HCT116 (cell line): ENCODE data around the gene DLX3. TPM values are rescaled to one million over a fixed set of nuclear protein-coding genes. Genes with fewer than 3 reads are reported as not detected.
A peak's percentile ranks its signal among the peaks of the same experiment; 100 is the strongest.

Experiments
- ATAC-seq: fragments of 200-7000 bp; cut with Tn5 transposase; 2 replicates; pipeline ENCODE4 v1.9.1; 2020; ENCODE audit warnings: mild to moderate bottlenecking, moderate library complexity
- BruUV-seq: library from RNA; stranded (reverse); fragments of 400-500 nt; replicated peaks from 2 replicates; lab custom pipeline; 2021; lab: Mats Ljungman, UMichigan
- CTCF ChIA-PET: fragments of 300-600 bp; sonication (Branson Sonifier 250); formaldehyde crosslinking; loops from one replicate; lab custom pipeline; 2021; ENCODE audit warnings: antibody characterized with exemption; lab: Charles Lee
- POLR2A ChIA-PET: fragments of 300-600, 350-600 bp; sonication (Branson Sonifier 250); formaldehyde crosslinking; loops from one replicate; lab custom pipeline; 2021; ENCODE audit warnings: antibody characterized with exemption; lab: Charles Lee
- RAD21 ChIA-PET, 2 experiments: fragments of 300-600 bp; sonication (Branson Sonifier 250); formaldehyde crosslinking; loops; one replicate each; lab custom pipeline; 2023; ENCODE audit warnings: low total read pairs in 2 of 2; ENCODE audit not compliant: uncharacterized antibody in 2 of 2, unreplicated experiment in 2 of 2, low non-redundant PET in 1 of 2; lab: Charles Lee
- DNase-seq: peaks from one replicate; pipeline ENCODE4 v3.0.0-alpha.2; 2010; ENCODE audit warnings: low read depth, low spot score
- H2AFZ ChIP-seq: fragments of 200-600 bp; shearing (Covaris generic), sonication (generic); 2 replicates; pipeline ENCODE4 v1.6.1; 2017; ENCODE audit warnings: low read depth, mixed run types, mixed read lengths, antibody characterized with exemption, low read length; ENCODE audit not compliant: poor library complexity, severe bottlenecking
- H3K27ac ChIP-seq: 2 replicates; pipeline ENCODE4 v1.5.1; 2012; ENCODE audit warnings: low read depth, low read length
- H3K27me3 ChIP-seq: fragments of 200-600 bp; sonication (generic); 2 replicates; pipeline ENCODE4 v1.6.1; 2016; ENCODE audit warnings: mixed run types, low read length, mixed read lengths; ENCODE audit not compliant: insufficient read depth
- H3K36me3 ChIP-seq, 2 experiments: fragments of 200-500 bp in 1 of 2; fragments of 200-600 bp in 1 of 2; sonication (Bioruptor generic) in 1 of 2; sonication (generic) in 1 of 2; 2 replicates each; pipeline versions ENCODE4 v1.5.1 to v1.6.1; 2014 to 2016; ENCODE audit warnings: low read length in 2 of 2, inconsistent platforms in 1 of 2, mixed read lengths in 1 of 2, mixed run types in 1 of 2; ENCODE audit not compliant: insufficient read depth in 2 of 2, control insufficient read depth in 1 of 2
- H3K4me1 ChIP-seq, 2 experiments: fragments of 200-600 bp in 1 of 2; sonication (generic) in 1 of 2; 2 replicates each; pipeline versions ENCODE4 v1.5.1 to v1.6.1; 2012 to 2017; ENCODE audit warnings: low read length in 2 of 2, inconsistent platforms in 1 of 2, mild to moderate bottlenecking in 1 of 2, mixed read lengths in 1 of 2, mixed run types in 1 of 2, moderate library complexity in 1 of 2; ENCODE audit not compliant: insufficient read depth in 2 of 2, control insufficient read depth in 1 of 2
- H3K4me2 ChIP-seq: fragments of 200-600 bp; sonication (generic); 2 replicates; pipeline ENCODE4 v1.6.1; 2017; ENCODE audit warnings: mixed run types, low read length, mixed read lengths
- H3K4me3 ChIP-seq, 2 experiments: fragments of 200-600 bp in 1 of 2; sonication (generic) in 1 of 2; replicated peaks in 1 of 2; 2 replicates each; pipeline ENCODE4 v1.5.1; 2011 to 2016; ENCODE audit warnings: low read length in 2 of 2, control low read depth in 1 of 2, low read depth in 1 of 2, mild to moderate bottlenecking in 1 of 2, mixed read lengths in 1 of 2, mixed run types in 1 of 2
- H3K79me2 ChIP-seq: fragments of 200-600 bp; sonication (generic); 2 replicates; pipeline ENCODE4 v1.6.1; 2017; ENCODE audit warnings: mild to moderate bottlenecking, mixed run types, low read length, moderate library complexity, mixed read lengths; ENCODE audit not compliant: insufficient read depth
- H3K9ac ChIP-seq: fragments of 200-600 bp; sonication (generic); 2 replicates; pipeline ENCODE4 v1.6.1; 2016; ENCODE audit warnings: low read length, mixed read lengths
- H3K9me2 ChIP-seq: fragments of 200-600 bp; sonication (generic), shearing (Covaris generic); 2 replicates; pipeline ENCODE4 v1.6.1; 2017; ENCODE audit warnings: mixed run types, mild to moderate bottlenecking, moderate library complexity; ENCODE audit not compliant: insufficient read depth
- H3K9me3 ChIP-seq, 2 experiments: fragments of 200-500 bp in 1 of 2; fragments of 200-600 bp in 1 of 2; sonication (Bioruptor generic) in 1 of 2; sonication (generic) in 1 of 2; 2 replicates each; pipeline ENCODE4 v1.6.1; 2014 to 2017; ENCODE audit warnings: low read length in 2 of 2, mixed read lengths in 2 of 2, inconsistent platforms in 1 of 2, low read depth in 1 of 2, mild to moderate bottlenecking in 1 of 2, mixed run types in 1 of 2, moderate library complexity in 1 of 2; ENCODE audit not compliant: control insufficient read depth in 1 of 2, insufficient read depth in 1 of 2
- H4K20me1 ChIP-seq: fragments of 200-600 bp; sonication (generic), shearing (Covaris generic); 2 replicates; pipeline ENCODE4 v1.6.1; 2017; ENCODE audit warnings: mixed run types, mild to moderate bottlenecking, moderate library complexity; ENCODE audit not compliant: insufficient read depth
- CEBPB ChIP-seq: IDR thresholded peaks from 2 replicates; pipeline ENCODE4 v1.6.1; 2012; ENCODE audit warnings: low read depth
- EGR1 ChIP-seq: IDR thresholded peaks from 2 replicates; pipeline ENCODE4 v1.6.1; 2012; ENCODE audit warnings: low read depth
- EZH2 ChIP-seq: fragments of 200-600 bp; sonication (generic); IDR thresholded peaks from 2 replicates; pipeline ENCODE4 v1.6.1; 2017; ENCODE audit warnings: antibody characterized with exemption, mixed run types
- EZH2phosphoT487 ChIP-seq: fragments of 200-600 bp; IDR thresholded peaks from 2 replicates; pipeline ENCODE4 v1.6.1; 2018; ENCODE audit warnings: antibody characterized with exemption, borderline replicate concordance
- JUND ChIP-seq: IDR thresholded peaks from 2 replicates; pipeline ENCODE4 v1.6.1; 2012
- POLR2A ChIP-seq: IDR thresholded peaks from 2 replicates; pipeline ENCODE4 v1.7.0; 2011; ENCODE audit warnings: borderline replicate concordance; ENCODE audit not compliant: insufficient read depth, insufficient read length; ENCODE audit errors: extremely low read depth
- POLR2AphosphoS5 ChIP-seq: IDR thresholded peaks from 2 replicates; pipeline ENCODE4 v1.6.1; 2011; ENCODE audit warnings: mild to moderate bottlenecking, low read depth, low read length, moderate library complexity
- RAD21 ChIP-seq: IDR thresholded peaks from 2 replicates; pipeline ENCODE4 v1.6.1; 2012; ENCODE audit warnings: low read depth, mild to moderate bottlenecking
- SIN3A ChIP-seq: IDR thresholded peaks from 2 replicates; pipeline ENCODE4 v1.6.1; 2012; ENCODE audit warnings: low read depth
- SP1 ChIP-seq: IDR thresholded peaks from 2 replicates; pipeline ENCODE4 v1.6.1; 2012; ENCODE audit warnings: low read depth
- SRF ChIP-seq: IDR thresholded peaks from 2 replicates; pipeline ENCODE4 v1.6.1; 2012; ENCODE audit warnings: low read depth
- TCF7L2 ChIP-seq: IDR thresholded peaks from 2 replicates; pipeline ENCODE4 v1.7.0; 2011; ENCODE audit warnings: borderline replicate concordance, inconsistent platforms; ENCODE audit not compliant: insufficient read depth, insufficient read length; ENCODE audit errors: extremely low read depth
- YY1 ChIP-seq: IDR thresholded peaks from 2 replicates; pipeline ENCODE4 v1.6.1; 2011; ENCODE audit warnings: low read length, low read depth, moderate library complexity, mild to moderate bottlenecking; ENCODE audit not compliant: insufficient replicate concordance; ENCODE audit errors: extremely low read depth
- ZFX ChIP-seq: fragments of 450-650 bp; IDR thresholded peaks from 2 replicates; pipeline ENCODE4 v1.6.1; 2017
- intact Hi-C: fragments of 100-400 bp; cut with micrococcal nuclease; formaldehyde crosslinking; loops from 2 replicates; pipeline ENCODE4 v1.10.0; 2022
- total RNA-seq: library from RNA; stranded (reverse); gene quantifications from one replicate; pipeline ENCODE4 v1.2.1, GENCODE V29; 2021; ENCODE audit not compliant: unreplicated experiment
- TF ChIP-seq, protein P1 (sequence below): IDR thresholded peaks from 2 replicates; pipeline ENCODE4 v1.6.1; 2012
- TF ChIP-seq, protein P2 (sequence below): IDR thresholded peaks from 2 replicates; pipeline ENCODE4 v1.6.1; 2012; ENCODE audit warnings: low read depth
- TF ChIP-seq, protein P3 (sequence below): IDR thresholded peaks from 2 replicates; pipeline ENCODE4 v1.6.1; 2012
- TF ChIP-seq, protein P4 (sequence below): IDR thresholded peaks from 2 replicates; pipeline ENCODE4 v1.6.1; 2011; ENCODE audit warnings: mild to moderate bottlenecking, low read length, moderate library complexity; ENCODE audit not compliant: insufficient replicate concordance; ENCODE audit errors: extremely low read depth

DLX3 gene
- total RNA-seq, 1 experiment from 2014 or later: not detected

GRCh38 chr17:49996121-49996494, 1.1 kb upstream of the DLX3 start:
- Histone ChIP-seq H3K27ac (no peak overlapping the region; the same call in 1 of the 2 replicates), H3K4me2 (peak overlapping the region; percentile 91), H3K79me2 (no peaks in the 10 kb centered on the region), H3K27me3 (peaks cover 5% of the 10 kb centered on the region; the same call in 1 of the 2 replicates), H3K4me3 (peak overlapping the region; percentile 56 to 69; a peak in 3 of 4 replicates), H3K9me2 (no peaks in the 10 kb centered on the region), H3K36me3 (no peaks in the 10 kb centered on the region), H3K9ac (0 out of 2 replicates have a peak overlapping the region, but pooled peaks have one; percentile 61), H2AFZ (peak overlapping the region; percentile 87), H3K9me3 (no peaks in the 10 kb centered on the region), H4K20me1 (no peaks in the 10 kb centered on the region), H3K4me1 (peaks cover 14 to 30% of the 10 kb centered on the region in 2 experiments)
- ChIA-PET RAD21 (interaction anchor here (0.6 to 3.5 kb wide), 16 partner anchors 20 to 146 kb away, joined by 3 to 36 read pairs (median 10); partner anchors contain the start of gene PDK2 (in 1 of the 2)), CTCF (interaction anchor here (0.7 to 5.6 kb wide), 33 partner anchors 9 to 680 kb away, joined by 3 to 196 read pairs (median 10); partner anchors contain the start of genes FAM117A, ITGA3, SLC35B1 and TAC4), POLR2A (interaction anchor here (0.6 to 2.5 kb wide), 6 partner anchors 44 to 428 kb away, joined by 3 to 17 read pairs (median 4); partner anchors contain the start of genes KAT7 and SLC35B1)
- DNase-seq (no peak), ATAC-seq (no peak)
- no TSS peak for BruUV-seq
- TF ChIP-seq ZFX (no peak), JUND (no peak), EGR1 (no peak), SIN3A (no peak), POLR2A (no peak), RAD21 (no peak), POLR2AphosphoS5 (no peak), EZH2phosphoT487 (no peak), SP1 (no peak), YY1 (no peak), CEBPB (no peak), TCF7L2 (no peak), SRF (no peak), EZH2 (no peak)
- TF ChIP-seq, protein P1, sequence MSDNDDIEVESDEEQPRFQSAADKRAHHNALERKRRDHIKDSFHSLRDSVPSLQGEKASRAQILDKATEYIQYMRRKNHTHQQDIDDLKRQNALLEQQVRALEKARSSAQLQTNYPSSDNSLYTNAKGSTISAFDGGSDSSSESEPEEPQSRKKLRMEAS: no peak
- TF ChIP-seq, protein P2, sequence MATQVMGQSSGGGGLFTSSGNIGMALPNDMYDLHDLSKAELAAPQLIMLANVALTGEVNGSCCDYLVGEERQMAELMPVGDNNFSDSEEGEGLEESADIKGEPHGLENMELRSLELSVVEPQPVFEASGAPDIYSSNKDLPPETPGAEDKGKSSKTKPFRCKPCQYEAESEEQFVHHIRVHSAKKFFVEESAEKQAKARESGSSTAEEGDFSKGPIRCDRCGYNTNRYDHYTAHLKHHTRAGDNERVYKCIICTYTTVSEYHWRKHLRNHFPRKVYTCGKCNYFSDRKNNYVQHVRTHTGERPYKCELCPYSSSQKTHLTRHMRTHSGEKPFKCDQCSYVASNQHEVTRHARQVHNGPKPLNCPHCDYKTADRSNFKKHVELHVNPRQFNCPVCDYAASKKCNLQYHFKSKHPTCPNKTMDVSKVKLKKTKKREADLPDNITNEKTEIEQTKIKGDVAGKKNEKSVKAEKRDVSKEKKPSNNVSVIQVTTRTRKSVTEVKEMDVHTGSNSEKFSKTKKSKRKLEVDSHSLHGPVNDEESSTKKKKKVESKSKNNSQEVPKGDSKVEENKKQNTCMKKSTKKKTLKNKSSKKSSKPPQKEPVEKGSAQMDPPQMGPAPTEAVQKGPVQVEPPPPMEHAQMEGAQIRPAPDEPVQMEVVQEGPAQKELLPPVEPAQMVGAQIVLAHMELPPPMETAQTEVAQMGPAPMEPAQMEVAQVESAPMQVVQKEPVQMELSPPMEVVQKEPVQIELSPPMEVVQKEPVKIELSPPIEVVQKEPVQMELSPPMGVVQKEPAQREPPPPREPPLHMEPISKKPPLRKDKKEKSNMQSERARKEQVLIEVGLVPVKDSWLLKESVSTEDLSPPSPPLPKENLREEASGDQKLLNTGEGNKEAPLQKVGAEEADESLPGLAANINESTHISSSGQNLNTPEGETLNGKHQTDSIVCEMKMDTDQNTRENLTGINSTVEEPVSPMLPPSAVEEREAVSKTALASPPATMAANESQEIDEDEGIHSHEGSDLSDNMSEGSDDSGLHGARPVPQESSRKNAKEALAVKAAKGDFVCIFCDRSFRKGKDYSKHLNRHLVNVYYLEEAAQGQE: no peak
- TF ChIP-seq, protein P3, sequence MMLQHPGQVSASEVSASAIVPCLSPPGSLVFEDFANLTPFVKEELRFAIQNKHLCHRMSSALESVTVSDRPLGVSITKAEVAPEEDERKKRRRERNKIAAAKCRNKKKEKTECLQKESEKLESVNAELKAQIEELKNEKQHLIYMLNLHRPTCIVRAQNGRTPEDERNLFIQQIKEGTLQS: no peak
- TF ChIP-seq, protein P4, sequence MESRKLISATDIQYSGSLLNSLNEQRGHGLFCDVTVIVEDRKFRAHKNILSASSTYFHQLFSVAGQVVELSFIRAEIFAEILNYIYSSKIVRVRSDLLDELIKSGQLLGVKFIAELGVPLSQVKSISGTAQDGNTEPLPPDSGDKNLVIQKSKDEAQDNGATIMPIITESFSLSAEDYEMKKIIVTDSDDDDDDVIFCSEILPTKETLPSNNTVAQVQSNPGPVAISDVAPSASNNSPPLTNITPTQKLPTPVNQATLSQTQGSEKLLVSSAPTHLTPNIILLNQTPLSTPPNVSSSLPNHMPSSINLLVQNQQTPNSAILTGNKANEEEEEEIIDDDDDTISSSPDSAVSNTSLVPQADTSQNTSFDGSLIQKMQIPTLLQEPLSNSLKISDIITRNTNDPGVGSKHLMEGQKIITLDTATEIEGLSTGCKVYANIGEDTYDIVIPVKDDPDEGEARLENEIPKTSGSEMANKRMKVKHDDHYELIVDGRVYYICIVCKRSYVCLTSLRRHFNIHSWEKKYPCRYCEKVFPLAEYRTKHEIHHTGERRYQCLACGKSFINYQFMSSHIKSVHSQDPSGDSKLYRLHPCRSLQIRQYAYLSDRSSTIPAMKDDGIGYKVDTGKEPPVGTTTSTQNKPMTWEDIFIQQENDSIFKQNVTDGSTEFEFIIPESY: no peak
- intact Hi-C loops: loop anchor here (1.0 to 2.0 kb wide), 4 partner anchors 44 to 288 kb away; partner anchors contain the start of gene KAT7
